HG03066 (cell line): ENCODE measurements around the gene ITGBL1.
A peak's percentile ranks its signal among the peaks of the same experiment; 100 is the strongest.

Experiments
- ATAC-seq: cut with Tn5 transposase; IDR thresholded peaks from one replicate; pipeline ENCODE4 v1.9.1; 2021; ENCODE audit warnings: low read depth; ENCODE audit not compliant: unreplicated experiment

ITGBL1 gene, protein sequence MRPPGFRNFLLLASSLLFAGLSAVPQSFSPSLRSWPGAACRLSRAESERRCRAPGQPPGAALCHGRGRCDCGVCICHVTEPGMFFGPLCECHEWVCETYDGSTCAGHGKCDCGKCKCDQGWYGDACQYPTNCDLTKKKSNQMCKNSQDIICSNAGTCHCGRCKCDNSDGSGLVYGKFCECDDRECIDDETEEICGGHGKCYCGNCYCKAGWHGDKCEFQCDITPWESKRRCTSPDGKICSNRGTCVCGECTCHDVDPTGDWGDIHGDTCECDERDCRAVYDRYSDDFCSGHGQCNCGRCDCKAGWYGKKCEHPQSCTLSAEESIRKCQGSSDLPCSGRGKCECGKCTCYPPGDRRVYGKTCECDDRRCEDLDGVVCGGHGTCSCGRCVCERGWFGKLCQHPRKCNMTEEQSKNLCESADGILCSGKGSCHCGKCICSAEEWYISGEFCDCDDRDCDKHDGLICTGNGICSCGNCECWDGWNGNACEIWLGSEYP

DNA sequence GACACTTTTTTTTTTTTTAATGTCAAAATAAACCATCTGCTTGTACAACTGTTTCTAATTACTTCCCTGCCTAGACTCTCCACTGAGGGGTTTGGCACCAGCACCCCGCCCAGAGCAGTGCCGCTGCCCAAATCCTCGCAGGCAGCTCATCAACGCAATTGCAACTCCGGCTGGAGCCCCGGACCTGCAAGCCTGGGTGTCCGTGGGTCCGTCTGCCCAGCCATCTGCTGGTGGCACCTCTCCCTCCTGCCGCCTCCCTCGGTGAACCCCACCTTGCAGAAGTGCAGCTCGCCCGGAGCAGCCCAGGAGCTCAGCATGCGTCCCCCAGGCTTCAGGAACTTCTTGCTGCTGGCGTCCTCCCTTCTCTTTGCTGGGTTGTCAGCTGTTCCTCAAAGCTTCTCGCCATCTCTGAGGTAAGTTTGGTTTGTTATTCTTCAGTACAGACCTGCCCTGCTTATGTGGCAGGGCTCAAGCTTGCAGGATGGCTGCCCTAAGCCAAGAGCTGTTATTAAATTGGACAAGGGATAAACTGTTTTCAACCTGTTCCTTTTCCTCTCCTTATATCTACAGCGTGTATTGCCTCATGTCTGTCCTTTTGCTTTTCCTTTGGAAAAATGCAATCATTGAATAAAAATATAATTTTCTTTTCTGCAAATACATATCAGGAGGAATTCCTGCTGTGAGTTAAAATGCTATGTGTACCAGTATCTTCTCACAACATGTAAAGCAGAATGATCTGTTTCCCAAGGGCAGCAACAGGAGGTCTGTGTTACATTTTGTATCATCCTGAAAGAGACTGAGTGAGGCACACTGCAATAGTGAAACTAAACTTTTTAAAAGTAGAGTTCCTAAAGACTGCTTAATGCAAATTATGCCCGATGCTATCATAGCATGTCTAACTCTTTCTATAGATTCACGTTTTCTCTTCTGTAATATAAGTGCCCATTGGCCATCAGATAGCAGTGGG, at the start of gene ITGBL1:
ITGBL1 (plus strand) TSS at position 157 of the 967 bp plus-strand sequence; CDS start at position 316, 159 bp downstream.
- ATAC-seq: peak; percentile 74

DNA sequence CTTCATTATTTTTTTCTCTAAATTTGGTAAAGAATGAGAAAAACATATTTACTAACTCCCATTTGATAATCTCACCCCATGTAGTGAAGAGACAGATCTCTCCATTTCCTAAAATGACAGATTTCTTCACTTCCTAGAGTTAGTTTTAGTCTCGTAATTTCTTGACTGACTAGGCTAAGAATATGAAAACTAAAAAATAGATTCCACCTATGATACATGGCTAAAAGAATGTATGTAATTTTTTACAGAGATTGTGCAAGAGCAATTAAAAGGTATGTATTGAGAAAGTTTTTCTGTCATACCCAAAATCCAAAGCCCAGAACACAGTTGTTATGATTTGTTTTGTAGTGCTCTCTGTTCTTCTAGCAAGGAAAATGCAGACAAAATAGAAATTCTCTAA, 45.7 kb upstream of the ITGBL1 start:
- ATAC-seq: no peak

DNA sequence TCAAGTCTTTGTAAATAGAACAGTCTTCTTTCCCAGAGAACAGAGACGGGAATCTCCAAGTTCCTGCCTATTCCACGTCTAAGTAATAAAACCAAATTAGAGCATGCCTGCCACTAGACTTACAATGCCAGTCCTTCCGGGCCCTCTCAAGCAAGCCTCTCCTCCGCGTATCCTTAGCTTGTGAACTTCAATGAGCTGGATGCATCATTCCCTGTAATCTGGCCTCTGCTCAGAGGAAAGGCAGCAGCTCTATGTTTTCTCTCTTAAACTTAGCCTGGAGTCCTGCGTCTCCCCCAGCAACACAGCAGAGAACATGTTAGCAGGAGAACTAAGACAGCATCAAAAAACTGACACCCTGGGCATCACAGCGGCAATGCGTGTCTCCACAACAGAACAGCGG, 44.3 kb upstream of the ITGBL1 start:
- ATAC-seq: no peak

DNA sequence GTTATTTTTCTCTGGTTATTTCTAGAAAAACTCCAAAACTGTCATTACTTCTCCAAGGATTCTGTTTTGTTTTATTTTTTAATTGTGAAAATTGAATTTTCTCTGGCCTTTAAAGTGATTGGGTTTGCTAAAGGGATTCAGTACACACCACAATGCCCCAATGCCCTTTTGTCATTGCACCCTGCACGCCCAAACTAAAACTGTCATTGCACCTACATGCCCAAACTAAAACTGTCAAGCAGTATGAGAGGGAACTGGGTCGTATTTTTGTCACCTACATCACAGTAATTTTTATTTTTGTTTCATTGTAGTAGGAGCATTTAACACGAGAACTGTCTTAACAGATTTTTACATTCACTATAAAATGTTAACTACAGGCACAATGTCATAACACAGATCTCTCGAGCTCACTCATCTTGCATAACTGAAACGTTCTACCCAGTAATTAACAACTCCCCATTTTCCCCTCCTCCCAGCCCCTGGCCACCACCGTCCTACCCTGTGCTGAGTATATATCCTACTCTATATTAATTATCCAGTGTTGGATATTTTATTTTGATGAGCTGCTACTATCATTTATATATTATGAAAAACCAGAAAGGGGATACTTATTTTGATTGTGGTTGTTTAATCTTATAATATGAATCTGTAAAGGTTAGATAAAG, 43.4 kb upstream of the ITGBL1 start:
- no peak for ATAC-seq

DNA sequence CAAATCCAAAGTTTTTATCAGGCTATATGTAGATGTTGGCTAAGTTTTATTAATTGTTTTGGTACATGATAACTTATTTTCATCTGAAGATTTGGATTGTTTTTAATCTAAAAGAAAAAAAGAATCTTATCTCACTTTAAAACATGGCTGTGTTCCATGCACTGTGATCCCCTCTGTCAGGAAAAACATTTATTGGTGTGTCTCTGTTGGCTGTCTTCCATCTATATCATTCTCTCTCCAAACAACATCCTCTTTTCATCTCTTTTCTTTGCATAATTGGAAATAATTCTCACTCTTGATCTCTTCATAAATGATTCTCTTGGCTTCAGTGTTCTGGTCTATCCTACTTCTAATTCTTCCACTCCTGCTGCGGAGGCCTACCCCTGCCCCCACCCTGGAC, 40.4 kb upstream of the ITGBL1 start:
- ATAC-seq: no peak

DNA sequence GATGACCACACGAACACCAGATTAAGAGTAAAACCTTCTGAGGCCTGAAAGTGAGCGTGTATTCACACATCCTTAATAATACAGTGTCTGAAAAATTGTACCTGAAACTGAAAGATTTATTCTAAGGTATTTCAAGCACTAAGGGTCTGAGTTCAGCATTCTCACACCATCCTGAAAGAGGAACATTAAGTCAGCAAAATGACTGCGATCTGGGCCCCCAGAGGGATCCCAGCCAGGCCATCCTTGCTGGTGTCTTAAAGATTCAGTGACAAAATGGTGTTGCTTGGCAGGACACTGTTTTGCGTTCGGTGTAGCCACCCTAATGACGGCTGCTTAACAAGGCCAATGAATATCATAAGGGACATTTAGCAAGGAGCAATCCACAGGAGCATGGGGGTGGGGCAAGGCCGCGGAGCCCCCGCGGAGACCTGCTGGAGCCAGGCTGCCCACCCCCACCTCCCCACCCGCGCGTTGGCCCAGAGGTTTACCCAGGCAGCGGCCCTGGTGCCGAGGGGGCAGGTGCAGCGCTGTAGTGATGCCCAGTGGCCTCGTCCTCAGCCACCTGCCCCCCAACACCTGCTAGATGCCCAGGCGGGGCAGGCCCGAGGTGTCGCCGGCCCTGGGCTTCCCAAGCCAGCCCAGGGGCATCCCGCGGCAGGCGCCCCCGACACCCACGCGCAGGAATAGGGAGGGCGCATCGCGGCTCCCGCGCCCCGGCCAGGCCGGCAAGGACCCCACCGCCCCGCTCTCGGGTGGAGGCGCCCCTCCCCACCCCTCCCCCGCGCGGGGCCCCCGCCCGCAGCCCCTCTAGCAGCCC, 36.9 kb upstream of the ITGBL1 start:
- ATAC-seq: no peak

DNA sequence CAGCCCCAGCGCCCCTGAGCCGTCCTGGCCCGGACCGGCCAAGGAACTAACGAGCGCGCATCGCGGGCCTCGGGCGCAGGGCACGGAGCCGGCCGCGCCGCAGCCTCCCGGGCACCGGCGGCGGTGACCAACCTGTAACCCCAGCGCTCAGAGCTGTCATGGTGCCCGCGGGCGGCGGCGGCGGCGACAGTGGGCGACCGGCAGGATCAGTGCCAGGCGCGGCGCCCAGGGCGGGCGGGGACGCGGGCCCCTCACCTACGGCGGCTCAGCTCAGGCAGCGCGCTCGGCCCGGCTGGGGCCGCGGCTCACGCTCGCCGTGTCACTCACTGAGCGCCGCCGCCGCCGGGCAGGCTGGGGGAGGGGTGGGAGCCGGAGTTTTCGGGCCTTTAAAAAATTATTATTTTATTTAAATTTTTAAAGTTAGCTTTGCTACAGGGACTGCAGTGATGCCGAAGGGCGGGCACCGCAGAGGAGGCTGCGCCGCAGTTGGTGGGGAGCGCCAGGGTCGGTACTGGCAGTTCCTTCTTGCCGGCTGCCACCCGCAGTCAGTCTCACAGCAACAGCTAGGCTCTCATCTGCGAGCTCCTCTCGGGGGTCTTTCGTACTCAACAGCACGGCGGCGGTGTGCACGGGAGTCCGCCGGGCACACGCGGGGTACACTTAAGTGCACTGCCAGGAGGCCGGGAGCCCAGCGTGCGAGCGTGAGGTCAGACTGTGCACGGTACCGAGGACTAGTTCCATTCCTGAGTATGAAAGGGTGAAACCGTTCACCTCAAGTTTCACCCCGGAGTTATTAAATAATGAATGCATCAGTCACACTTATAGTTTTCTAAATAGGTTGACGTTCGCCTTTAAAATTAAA, 36.1 kb upstream of the ITGBL1 start, which contains the start of gene NALCN:
NALCN (minus strand) TSS at position 328 of the 862 bp plus-strand sequence. CDS start 17,382 bp downstream, outside the sequence.
- no peak for ATAC-seq

DNA sequence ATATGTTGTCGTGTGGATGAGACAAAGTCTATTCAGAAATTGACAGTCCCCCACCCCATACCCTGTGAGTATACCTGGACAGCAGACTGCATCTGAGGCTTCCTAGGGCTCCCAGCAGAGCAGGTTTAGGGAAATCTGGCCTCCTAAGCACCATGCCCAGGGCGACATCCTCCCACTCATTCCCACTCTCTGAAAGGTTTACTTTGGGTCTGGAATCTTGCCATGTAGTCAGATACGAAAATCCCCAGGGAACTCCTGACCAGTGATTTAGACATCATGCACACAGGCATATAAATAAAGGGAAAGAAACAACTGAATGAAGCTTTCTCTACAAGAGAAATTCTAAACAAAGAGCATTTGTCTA, 35.5 kb upstream of the ITGBL1 start:
- ATAC-seq: no peak

DNA sequence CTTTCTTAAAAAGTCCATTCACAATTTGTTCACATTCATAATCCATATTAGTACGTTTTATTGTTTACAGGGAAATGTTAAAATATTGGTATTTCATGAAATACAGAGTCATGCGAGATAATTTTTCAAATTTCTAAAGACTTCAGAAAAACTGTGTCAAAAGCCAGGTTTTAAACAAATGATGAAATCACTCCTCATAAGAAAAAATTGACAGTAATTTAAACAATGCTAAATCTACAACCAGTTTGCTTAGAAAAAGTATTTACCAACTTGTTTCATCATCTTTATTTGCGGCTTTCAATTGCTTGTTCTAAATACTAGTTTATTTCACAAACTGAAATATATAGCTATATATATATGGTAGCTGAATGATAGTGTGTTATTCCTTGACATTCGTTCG, 35.0 kb upstream of the ITGBL1 start:
- ATAC-seq: no peak

DNA sequence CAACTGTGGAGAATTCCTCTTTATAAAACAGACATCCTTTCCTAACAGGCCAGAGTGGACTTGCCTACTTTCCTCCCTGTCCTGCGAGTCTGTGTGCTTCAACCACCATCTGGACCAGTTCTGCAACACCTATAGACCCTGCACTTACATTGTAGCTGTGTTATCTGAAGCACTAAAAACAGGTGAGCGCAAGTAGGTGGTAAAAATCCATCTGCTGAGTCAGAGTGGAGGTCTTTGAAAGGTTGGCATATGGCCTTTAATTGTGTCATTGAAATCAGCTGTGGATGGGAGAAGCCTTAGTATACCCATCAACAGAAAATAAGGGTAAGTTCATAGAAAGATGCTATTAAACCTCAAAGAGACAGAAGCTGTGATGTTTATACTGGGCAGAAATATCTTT, 28.6 kb upstream of the ITGBL1 start:
- ATAC-seq: no peak

DNA sequence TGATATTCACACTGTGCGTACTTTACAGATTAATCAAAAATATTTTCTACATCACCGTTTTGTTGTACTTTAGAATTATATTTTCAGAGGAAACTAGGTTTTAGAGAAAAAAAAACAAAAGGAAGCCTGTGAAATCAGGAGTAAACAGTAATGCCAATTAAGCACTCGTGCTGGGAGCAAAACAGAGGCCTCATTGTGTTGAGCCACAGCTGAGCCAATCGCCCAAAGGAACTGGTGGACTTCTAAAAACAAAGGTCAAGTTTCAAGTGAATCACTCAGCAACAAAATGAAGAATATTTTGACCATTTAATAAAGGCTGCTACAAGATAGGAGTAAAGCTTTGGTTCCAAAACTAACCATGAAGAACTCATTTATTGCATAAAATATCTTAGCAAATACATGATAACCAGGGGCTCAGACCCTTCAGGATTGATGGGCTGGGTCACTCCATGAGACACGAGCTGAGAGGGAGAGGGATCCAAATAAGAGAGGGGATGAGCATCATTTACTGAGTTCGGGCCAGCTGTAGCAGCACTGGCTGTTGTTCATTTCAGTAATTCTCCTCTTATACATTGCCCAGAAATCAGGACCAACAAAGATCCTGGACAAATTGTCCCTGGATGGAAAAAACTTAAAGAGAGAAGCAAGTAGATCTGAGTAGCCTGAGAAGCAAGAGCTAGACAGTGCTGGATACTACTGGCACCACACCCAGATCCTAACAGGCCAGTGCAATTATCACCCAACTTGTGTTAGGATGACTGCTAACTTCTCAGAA, 27.9 kb upstream of the ITGBL1 start:
- no peak for ATAC-seq

DNA sequence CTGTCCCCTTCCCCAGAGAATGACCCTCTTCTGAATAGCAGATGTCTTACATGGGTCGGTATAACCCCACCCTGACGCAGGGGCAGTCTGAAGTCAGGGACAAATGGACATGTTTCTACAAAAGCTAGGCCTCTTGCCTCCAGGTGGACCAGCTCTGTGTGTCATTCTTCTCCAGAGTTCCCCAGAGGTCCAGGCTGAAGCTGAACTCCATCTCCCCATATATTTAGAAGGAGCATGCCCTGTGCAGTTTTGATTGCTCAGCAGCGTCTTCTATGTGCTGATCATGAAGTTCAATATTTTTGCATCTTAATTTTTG, 27.4 kb upstream of the ITGBL1 start:
- ATAC-seq: no peak

DNA sequence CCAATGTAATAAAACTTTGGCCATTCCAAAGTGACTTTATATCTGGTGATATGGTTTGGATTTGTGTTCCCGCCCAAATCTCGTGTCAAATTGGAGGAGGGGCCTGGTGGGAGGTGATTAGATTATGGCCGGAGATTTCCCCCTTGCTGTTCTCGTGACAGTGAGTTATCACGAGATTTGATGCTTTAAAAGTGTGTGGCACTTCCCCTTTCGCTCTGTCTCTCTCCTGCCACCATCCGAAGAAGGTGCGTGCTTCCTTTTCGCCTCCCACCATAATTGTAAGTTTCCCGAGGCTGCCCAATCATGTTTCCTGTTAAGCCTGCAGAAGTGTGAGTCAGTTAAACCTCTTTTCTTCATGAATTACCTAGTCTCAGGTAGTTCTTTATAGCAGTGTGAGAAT, 26.9 kb upstream of the ITGBL1 start:
- ATAC-seq: no peak

DNA sequence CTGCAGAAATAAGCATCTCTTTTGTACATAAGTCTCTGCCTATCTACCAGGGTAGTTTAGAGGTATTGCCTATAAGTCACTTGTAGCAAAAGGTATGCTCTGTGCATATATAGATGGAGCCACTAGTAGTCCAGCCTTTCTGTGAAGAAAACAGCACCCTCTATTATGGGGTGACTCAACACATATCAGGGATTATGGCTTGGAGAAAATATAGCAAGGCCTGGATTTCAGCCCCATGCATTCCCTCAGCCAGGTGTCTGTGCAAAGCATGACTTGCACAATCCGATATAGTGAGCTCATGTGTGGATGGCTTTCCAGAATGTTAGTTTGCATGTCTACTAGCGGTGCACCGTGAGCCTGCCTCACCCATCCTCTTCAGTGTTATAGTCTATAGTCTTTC, 22.7 kb upstream of the ITGBL1 start:
- ATAC-seq: no peak

DNA sequence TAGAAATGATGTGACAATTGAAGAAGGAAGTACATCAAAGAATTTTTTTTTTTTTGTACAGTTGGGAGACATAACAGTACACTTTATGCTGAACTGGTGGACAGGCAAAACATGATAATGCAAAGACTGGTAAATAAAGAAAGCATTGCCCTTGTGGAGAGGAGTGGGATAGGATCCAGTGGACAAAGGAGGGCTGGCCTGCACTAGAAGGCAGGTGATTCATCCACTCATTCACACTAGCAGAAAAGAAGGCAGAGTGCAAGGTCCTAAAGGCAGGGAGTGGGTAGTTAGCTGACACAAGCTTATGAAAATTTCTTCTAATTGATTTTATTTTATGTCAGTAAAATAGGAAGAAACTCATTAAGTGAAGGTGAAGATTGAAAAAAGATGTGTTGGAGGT, 18.6 kb upstream of the ITGBL1 start:
- ATAC-seq: no peak

DNA sequence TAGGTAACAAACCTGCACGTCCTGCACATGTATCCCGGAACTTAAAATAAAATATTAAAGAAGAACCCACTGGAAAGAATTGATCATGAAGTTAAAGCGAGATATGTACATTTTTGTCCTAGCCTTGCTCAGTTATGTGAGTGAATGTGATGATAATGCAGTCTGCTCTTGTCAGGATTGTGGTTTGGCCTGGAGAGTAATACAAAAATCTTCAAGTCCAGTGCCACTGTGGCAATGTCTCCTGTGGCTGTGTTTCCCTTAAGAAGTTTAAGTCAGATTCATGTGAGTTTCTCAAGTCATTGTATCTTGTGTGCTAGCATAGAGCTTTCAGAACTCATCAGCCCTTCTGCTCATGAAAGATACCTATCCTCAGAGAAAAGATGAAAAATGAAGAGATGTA, 18.0 kb upstream of the ITGBL1 start:
- ATAC-seq: no peak

DNA sequence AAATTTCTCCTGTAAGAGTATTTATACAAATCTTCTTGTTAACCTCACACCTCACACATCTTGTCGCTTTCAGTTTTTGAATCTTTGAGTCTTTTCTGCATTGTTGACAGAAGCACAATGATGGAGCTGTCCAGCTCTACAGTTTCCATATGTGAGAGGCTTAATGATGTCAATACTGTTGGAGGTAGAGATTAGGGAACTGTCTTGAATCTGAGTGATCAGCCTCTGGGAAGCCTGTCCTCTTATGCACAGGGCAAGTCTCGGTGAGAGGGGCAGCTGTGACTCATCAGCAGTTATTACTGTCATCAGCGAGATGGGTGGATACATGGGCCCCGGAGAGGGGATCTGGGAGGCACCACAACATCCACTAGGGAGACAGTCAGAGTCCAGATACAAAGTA, 4.6 kb upstream of the ITGBL1 start:
- ATAC-seq: no peak
